NCI-H345 treated with DMSO at 0.1 percent for 48 hours (cell line): ENCODE results near the gene PRICKLE1.
"Not testable (repeated sequence)": the region's sequence is repeated elsewhere in the genome, so short reads cannot be mapped to it uniquely, and the experiment has no call there.

Source experiments
- DNase-seq: peaks from one replicate; lab custom pipeline; 2025; ENCODE audit not compliant: unreplicated experiment; lab: John Stamatoyannopoulos, UW

The PRICKLE1 gene

GRCh38 chr12:42557586-42558172 lies 31.9 kb downstream of the PRICKLE1 start:
- DNase-seq, result no peak

DNA sequence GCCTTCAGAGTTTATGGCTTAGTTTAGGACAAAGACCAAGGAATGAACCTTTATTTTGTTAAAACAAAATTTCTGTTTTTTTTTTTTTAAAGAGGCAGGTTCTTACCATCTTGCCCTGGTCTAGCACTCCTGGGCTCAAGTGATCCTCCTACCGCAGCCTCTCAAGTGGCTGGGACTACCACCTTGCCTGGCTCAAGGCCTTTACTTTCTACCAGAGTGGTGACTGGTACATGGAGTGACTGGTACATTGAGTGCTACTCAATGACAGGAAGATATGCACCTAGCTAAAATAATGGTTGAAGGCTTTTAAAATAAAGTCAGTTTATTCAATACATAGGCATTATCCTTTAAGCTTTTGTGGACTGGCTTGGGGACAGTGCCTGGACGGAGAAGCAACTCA lies 32.6 kb downstream of the PRICKLE1 start:
- DNase-seq, result no peak

DNA sequence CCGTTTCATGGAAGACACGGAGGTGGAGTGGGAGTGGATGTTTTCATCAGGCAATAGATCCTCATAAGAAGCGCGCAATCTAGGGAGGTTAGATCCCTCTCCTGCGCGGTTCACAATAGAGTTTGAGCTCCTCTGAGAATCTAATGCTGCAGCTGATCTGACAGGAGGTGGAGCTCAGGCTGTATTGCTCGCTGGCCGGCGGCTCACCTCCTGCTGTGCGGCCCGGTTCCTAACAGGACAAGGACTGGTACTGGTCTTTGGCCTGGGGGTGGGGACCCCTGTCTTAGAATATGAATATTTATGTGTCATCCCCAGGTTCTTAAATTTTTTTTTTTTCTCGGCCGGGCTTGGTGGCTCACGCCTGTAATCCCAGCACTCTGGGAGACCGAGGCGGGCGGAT lies 36.7 kb downstream of the PRICKLE1 start:
- DNase-seq, result no peak

DNA sequence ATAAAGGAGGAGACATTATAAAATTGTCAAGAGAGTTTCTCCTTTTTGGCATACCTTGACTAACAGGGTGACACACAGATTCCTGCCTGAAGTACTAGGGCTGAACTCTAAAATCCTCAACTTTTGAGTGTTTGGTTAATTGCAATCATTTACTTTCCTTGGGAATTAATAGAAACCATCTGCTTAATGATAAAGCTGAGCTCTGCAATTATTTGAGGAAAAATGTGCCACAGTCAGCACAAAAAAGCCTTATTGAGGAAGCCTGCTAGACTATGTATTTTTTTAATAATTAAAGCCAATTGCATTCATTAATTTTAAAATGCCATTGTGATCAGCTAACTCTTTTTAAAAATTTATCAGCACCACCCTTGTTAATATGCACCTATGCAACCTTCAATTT lies 38.7 kb downstream of the PRICKLE1 start:
- no peak for DNase-seq

DNA sequence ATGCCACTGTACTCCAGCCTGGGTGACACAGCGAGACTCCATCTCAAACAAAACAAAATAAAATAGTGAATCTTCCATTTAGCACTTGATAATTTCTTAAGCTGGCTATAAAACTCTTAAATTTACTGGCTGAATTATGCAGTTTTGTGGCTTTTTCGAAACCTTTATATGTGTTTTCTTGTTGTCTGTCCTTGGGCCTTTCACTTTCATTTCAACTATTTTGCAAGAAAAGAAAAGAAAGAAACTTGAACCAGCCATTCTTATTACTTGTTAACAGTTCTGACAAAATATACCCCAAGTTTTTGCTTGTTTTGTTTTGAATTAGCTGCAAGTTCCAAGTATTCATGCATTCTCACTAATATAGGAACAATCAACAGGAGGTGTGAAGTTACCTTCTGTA lies 42.8 kb downstream of the PRICKLE1 start:
- no peak for DNase-seq

DNA sequence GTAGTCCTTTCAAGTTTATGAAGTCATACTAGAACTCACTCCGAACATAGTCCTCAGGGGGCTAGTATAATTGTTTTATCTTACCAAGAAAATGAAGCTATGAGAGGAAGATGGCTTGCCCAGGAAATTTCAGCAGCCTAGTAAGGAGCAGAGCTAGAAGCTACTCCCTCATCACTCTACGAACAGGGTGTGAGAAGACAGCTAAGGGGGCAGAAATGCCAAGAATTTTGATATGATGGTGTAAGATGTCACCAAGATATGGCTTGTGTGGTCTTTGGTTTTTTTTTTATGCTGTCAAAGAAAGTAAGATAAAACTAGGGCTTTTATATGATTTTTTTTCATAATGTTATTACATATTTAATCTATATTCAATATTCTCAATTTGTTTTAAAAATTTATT lies 47.6 kb downstream of the PRICKLE1 start:
- no peak for DNase-seq

- not testable (repeated sequence) for DNase-seq
Measured at GRCh38 chr12:42541308-42541707, 48.2 kb downstream of the PRICKLE1 start.

DNA sequence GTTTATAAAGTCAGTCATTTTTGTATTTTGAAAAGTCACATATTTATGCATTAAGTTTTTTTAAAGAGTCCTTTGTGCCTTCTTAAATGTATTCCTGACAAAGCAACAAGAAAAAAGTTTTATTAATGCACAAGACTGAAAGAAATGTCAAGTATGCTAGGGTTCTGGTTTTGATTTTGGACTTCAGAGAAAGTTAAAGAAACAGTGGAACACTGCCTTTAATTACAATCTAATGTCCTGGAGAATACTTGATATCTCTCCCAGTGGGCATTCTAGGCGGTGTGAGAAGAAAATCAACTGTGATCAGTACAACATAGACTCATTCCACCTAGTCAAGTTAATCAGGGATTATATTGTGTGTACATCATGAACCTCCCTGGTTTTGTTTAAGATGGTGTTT lies 49.9 kb downstream of the PRICKLE1 start:
- DNase-seq, result no peak

- DNase-seq, result no peak
Measured at GRCh38 chr12:42538203-42538602, 51.3 kb downstream of the PRICKLE1 start.

- no peak for DNase-seq
Measured at GRCh38 chr12:42534184-42534838, 55.2 kb downstream of the PRICKLE1 start.

- no peak for DNase-seq
Measured at GRCh38 chr12:42530284-42530683, 59.3 kb downstream of the PRICKLE1 start.

- DNase-seq, result no peak
Measured at GRCh38 chr12:42525444-42525843, 64.1 kb downstream of the PRICKLE1 start.

- DNase-seq, result no peak
Measured at GRCh38 chr12:42524716-42525115, 64.8 kb downstream of the PRICKLE1 start.

DNA sequence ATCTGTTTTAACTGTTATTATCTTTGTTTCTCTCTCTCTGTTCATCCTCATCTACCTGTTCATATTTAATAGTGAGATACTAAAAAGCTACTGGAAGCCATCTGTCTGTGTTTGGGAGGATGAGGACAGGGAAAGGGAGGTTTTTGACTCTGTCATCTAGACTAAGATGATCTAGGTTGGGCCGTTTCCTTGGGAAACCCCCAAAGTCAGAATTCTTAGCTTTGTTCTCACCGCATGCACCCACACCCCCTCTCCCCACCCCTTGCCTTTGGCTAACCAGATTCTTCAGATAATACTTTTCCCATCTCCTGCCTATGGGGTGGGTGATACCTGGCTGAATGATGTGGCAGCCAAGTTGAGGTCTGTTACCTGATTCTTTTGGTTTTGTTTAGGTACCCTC lies 73.0 kb downstream of the PRICKLE1 start:
- no peak for DNase-seq

- DNase-seq, result no peak
Measured at GRCh38 chr12:42511656-42512055, 77.9 kb downstream of the PRICKLE1 start.

DNA sequence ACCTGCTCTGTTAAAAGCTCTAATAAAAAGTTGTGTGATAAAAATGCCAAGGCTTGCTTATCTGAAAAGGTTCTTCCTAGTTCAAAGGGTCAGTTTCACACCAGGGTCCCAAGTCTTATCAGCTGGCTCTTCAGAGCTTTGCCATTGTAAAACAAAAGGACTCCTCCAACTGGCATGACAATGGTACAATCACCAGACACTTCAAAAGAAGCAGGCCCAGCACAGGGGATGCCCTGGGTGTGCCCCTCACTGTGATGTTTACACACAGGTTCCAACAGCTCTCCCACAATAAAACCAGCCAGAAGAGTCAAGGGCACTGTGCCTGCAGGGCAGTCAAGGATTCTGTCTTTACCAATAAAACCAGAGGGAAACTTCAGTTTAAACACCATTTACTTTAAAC lies 78.7 kb downstream of the PRICKLE1 start:
- no peak for DNase-seq

- DNase-seq, result no peak
Measured at GRCh38 chr12:42508913-42509460, 80.6 kb downstream of the PRICKLE1 start.

GRCh38 chr12:42507565-42507964 lies 82.0 kb downstream of the PRICKLE1 start:
- no peak for DNase-seq

- no peak for DNase-seq
Measured at GRCh38 chr12:42507081-42507480, 82.5 kb downstream of the PRICKLE1 start.

DNA sequence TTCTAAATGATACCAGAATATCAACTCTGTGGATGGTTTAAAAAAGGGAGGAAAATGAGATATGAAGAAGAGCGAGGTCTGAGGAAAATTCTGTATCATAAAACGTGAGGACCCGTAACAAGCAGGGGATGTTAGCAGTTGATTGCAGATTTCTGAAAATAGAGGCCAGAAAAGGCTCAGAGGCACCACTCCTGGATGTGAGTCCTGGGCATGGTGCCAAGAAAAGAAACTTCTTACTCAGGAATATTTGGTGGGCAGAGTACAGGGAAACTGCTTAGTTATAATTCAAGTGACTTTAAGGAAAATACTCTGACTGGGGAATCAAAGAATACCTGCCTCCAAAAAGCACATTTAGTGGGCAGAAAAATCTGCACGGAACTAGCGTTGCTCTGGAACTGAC lies 85.5 kb downstream of the PRICKLE1 start:
- no peak for DNase-seq

GRCh38 chr12:42502682-42503081 lies 86.9 kb downstream of the PRICKLE1 start:
- DNase-seq, result no peak

- DNase-seq, result no peak
Measured at GRCh38 chr12:42498549-42499247, 90.8 kb downstream of the PRICKLE1 start.
